HepG2 (cell line): ENCODE data around the gene STUB1. TPM values are rescaled to one million over a fixed set of nuclear protein-coding genes. Genes with fewer than 3 reads are reported as not detected.

Experiments used
- ATAC-seq: fragments of 200-7000 bp; cut with Tn5 transposase; 3 replicates; pipeline ENCODE4 v1.9.1; 2020; ENCODE audit warnings: mild to moderate bottlenecking, moderate library complexity
- BruUV-seq: library from RNA; stranded (reverse); fragments of 400-500 nt; replicated peaks from 2 replicates; lab custom pipeline; 2021; lab: Mats Ljungman, UMichigan
- CTCF ChIA-PET: fragments of 300-600 bp; formaldehyde crosslinking; extraction: SDS; loops from one replicate; lab custom pipeline; 2021; ENCODE audit warnings: low total read pairs, inconsistent platforms, low intra/inter-chr PET ratio; lab: Yijun Ruan, JAX
- POLR2A ChIA-PET: fragments of 350-600 bp; sonication (Branson Sonifier 250); formaldehyde crosslinking; loops from one replicate; lab custom pipeline; 2020; ENCODE audit warnings: antibody characterized with exemption, inconsistent platforms; lab: Yijun Ruan, JAX
- DNase-seq: peaks from one replicate; pipeline ENCODE4 v3.0.0-alpha.2; 2015; ENCODE audit warnings: low spot score
- FAIRE-seq: peaks from 3 replicates; lab custom pipeline; 2011; peaks lifted over from hg19 to GRCh38; lab: Jason Lieb, UNC
- H2AFZ ChIP-seq: one replicate; pipeline ENCODE4 v1.6.1; 2011; ENCODE audit warnings: low read length, inconsistent platforms
- H3K27ac ChIP-seq: fragments of 300-600 bp; 3 replicates; pipeline ENCODE4 v1.8.0; 2011; ENCODE audit warnings: mixed run types, mild to moderate bottlenecking, mixed read lengths, low read length, inconsistent platforms; ENCODE audit not compliant: insufficient read depth; ENCODE audit errors: extremely low read length
- H3K27me3 ChIP-seq, 2 experiments: fragments of 200-600 bp in 1 of 2; 2 replicates in 1 of 2; 3 replicates in 1 of 2; pipeline versions ENCODE4 v1.6.0 to v1.8.0; 2011; ENCODE audit warnings: low read length in 2 of 2, mild to moderate bottlenecking in 2 of 2, moderate library complexity in 2 of 2, inconsistent platforms in 1 of 2; ENCODE audit not compliant: insufficient read depth in 2 of 2, control insufficient read depth in 1 of 2
- H3K36me3 ChIP-seq, 2 experiments: fragments of 200-600 bp in 1 of 2; replicated peaks in 1 of 2; 2 replicates in 1 of 2; 3 replicates in 1 of 2; pipeline versions ENCODE4 v1.5.1 to v1.8.0; 2011; ENCODE audit warnings: low read length in 2 of 2, inconsistent platforms in 1 of 2; ENCODE audit not compliant: insufficient read depth in 2 of 2, control insufficient read depth in 1 of 2
- H3K4me1 ChIP-seq: 2 replicates; pipeline ENCODE4 v1.5.1; 2012; ENCODE audit warnings: low read length, inconsistent platforms; ENCODE audit not compliant: insufficient read depth
- H3K4me2 ChIP-seq: 2 replicates; pipeline ENCODE4 v1.6.0; 2011; ENCODE audit warnings: low read depth, low read length, inconsistent platforms
- H3K4me3 ChIP-seq, 3 experiments: fragments of 200-600 bp in 1 of 3; sonication (generic), shearing (Covaris generic) in 1 of 3; replicated peaks in 1 of 3; 2 replicates each; pipeline ENCODE4 v1.5.1; 2011 to 2016; ENCODE audit warnings: low read length in 3 of 3, inconsistent platforms in 2 of 3, low read depth in 2 of 3, mild to moderate bottlenecking in 2 of 3, control low read depth in 1 of 3, mixed read lengths in 1 of 3; ENCODE audit not compliant: insufficient read depth in 1 of 3
- H3K79me2 ChIP-seq: one replicate; pipeline ENCODE4 v1.6.1; 2011; ENCODE audit warnings: low read length, inconsistent platforms; ENCODE audit not compliant: insufficient read depth
- H3K9ac ChIP-seq: 2 replicates; pipeline ENCODE4 v1.6.0; 2011; ENCODE audit warnings: mild to moderate bottlenecking, low read depth, low read length, inconsistent platforms; ENCODE audit not compliant: insufficient read depth
- H3K9me3 ChIP-seq: 2 replicates; pipeline ENCODE4 v1.5.1; 2012; ENCODE audit warnings: mild to moderate bottlenecking, low read length
- H4K20me1 ChIP-seq: 2 replicates; pipeline ENCODE4 v1.6.0; 2011; ENCODE audit warnings: inconsistent platforms, mild to moderate bottlenecking, low read length, moderate library complexity; ENCODE audit not compliant: insufficient read depth
- AKAP8 ChIP-seq: sonication (generic); formaldehyde crosslinking; IDR thresholded peaks from 2 replicates; pipeline ENCODE4 v1.5.1; 2020; ENCODE audit warnings: mild to moderate bottlenecking, missing genetic modification reagents
- ELF4 ChIP-seq: sonication (generic); formaldehyde crosslinking; IDR thresholded peaks from 2 replicates; pipeline ENCODE4 v1.5.0; 2020; ENCODE audit warnings: missing genetic modification reagents, mild to moderate bottlenecking, moderate library complexity, borderline replicate concordance
- MED13 ChIP-seq: sonication (generic); formaldehyde crosslinking; IDR thresholded peaks from 2 replicates; pipeline ENCODE4 v1.5.0; 2020; ENCODE audit warnings: missing genetic modification reagents
- PHF8 ChIP-seq: sonication (generic); formaldehyde crosslinking; IDR thresholded peaks from 2 replicates; pipeline ENCODE4 v1.5.0; 2020; ENCODE audit warnings: missing genetic modification reagents
- U2AF1 ChIP-seq: fragments of 200-400 bp; formaldehyde crosslinking; optimal IDR thresholded peaks from 2 replicates; pipeline ENCODE3; 2017; ENCODE audit warnings: mild to moderate bottlenecking, low read depth, low read length
- ZBTB7B ChIP-seq: sonication (generic); formaldehyde crosslinking; IDR thresholded peaks from 2 replicates; pipeline ENCODE4 v1.4.0; 2020; ENCODE audit warnings: missing genetic modification reagents
- ZNF205 ChIP-seq: IDR thresholded peaks from 2 replicates; pipeline ENCODE4 v1.6.1; 2018; ENCODE audit warnings: missing biosample characterization, missing genetic modification reagents
- ZNF24 ChIP-seq: fragments of 450-650 bp; IDR thresholded peaks from 2 replicates; pipeline ENCODE4 v1.6.1; 2017; ENCODE audit warnings: antibody characterized with exemption, mild to moderate bottlenecking
- ZSCAN25 ChIP-seq: sonication (generic); formaldehyde crosslinking; IDR thresholded peaks from 2 replicates; pipeline ENCODE4 v1.8.0; 2022; ENCODE audit warnings: mild to moderate bottlenecking, missing genetic modification reagents
- WGBS: methylation state at CpG from one replicate; pipeline ENCODE4 v1.1.6; 2017; ENCODE audit warnings: low lambda C conversion rate; 5-methylcytosine and 5-hydroxymethylcytosine counted together
- in situ Hi-C: cut with HindIII; loops from 2 replicates; pipeline ENCODE4 v1.10.0; 2017; ENCODE audit warnings: low pct_unique_long_range_greater_than_20kb; ENCODE audit not compliant: extremely low pct_ligation_motif_present
- intact Hi-C: fragments of 100-400 bp; cut with micrococcal nuclease; formaldehyde crosslinking; loops from one replicate; pipeline ENCODE4 v1.10.0; 2022; ENCODE audit not compliant: unreplicated experiment
- polyA plus RNA-seq, 8 experiments: library from polyadenylated mRNA; depleted of rRNA in 3 of 8; stranded (reverse) in 7 of 8; unstranded in 1 of 8; fragments of >200 nt; fragmentation: Illumina TruSeq in 4 of 8; extraction: Trizol in 4 of 8; gene quantifications; 2 replicates each; pipeline versions ENCODE4 v1.2.1 to v1.2.3, GENCODE V29; 2011 to 2016; ENCODE audit warnings: low read depth in 4 of 8, missing spikeins in 1 of 8, mixed read lengths in 1 of 8; ENCODE audit not compliant: insufficient read depth in 1 of 8
- total RNA-seq, 5 experiments: library from RNA; depleted of rRNA; stranded (reverse); fragments of >200 nt; fragmentation: Illumina TruSeq; extraction: Trizol; gene quantifications; 2 replicates each; pipeline ENCODE4 v1.2.3, GENCODE V29; 2016; ENCODE audit warnings: low read depth in 1 of 5
- TF ChIP-seq, protein P1 (sequence below): sonication (generic); formaldehyde crosslinking; IDR thresholded peaks from 2 replicates; pipeline ENCODE4 v1.9.0; 2021; ENCODE audit warnings: missing genetic modification reagents, borderline replicate concordance
- TF ChIP-seq, protein P2 (sequence below): sonication (generic); formaldehyde crosslinking; IDR thresholded peaks from 2 replicates; pipeline ENCODE4 v1.4.0; 2020; ENCODE audit warnings: missing genetic modification reagents, borderline replicate concordance
- TF ChIP-seq, protein P3 (sequence below): sonication (generic); formaldehyde crosslinking; IDR thresholded peaks from 2 replicates; pipeline ENCODE4 v1.4.0; 2020; ENCODE audit warnings: missing genetic modification reagents, mild to moderate bottlenecking, borderline replicate concordance

The STUB1 gene
- total and polyA plus RNA-seq, 2 of the 13 experiments (the other 11 are each of a cell fraction or from before 2014, with no cell fraction given): 52.9 to 78.2 TPM

DNA sequence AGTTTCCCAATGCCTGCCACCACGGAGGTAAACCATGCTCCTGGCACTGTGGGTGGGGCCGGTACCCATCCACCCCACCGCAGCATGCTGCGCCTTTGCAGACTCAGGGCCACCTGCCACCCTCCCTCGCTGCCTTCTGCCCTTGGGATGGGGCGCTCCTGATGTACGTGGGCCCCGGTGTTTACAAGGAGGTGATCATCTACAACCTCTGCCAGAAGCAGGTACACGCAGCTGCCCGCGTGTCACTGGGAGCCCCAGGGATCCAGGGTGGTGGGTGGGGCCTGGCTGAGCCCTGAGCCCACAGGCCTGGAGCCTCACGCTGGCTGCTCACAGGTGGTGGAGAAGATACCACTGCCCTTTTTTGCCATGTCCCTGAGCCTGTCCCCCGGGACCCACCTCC lies 13.6 kb upstream of the STUB1 start:
- H3K36me3 ChIP-seq: peaks cover 10 to 23% of the 10 kb centered on the region in 2 experiments; a peak in 3 of 5 replicates
- no TSS peak for BruUV-seq
- no peaks in the 10 kb centered on the region for H4K20me1 ChIP-seq
- CTCF ChIA-PET: no interaction called here
- FAIRE-seq: no peak
- peaks cover 18% of the 10 kb centered on the region for H3K4me1 ChIP-seq
- POLR2A ChIA-PET: no interaction called here
- intact Hi-C loops (no loop called here), in situ Hi-C loops (no loop called here)
- H3K9ac ChIP-seq: no peak overlapping the region
- no peak for ATAC-seq
- H3K4me2 ChIP-seq: no peak overlapping the region
- H3K9me3 ChIP-seq: no peaks in the 10 kb centered on the region
- H3K27me3 ChIP-seq: no peaks in the 10 kb centered on the region
- no peak overlapping the region for H2AFZ ChIP-seq
- no peak overlapping the region for H3K4me3 ChIP-seq
- H3K27ac ChIP-seq: no peak overlapping the region
- no peak for DNase-seq
- H3K79me2 ChIP-seq: peaks cover 17% of the 10 kb centered on the region
- 95% methylated on average over 4 of the region's 13 CpGs for WGBS
- TF ChIP-seq U2AF1: no peak
- TF ChIP-seq, protein P1, sequence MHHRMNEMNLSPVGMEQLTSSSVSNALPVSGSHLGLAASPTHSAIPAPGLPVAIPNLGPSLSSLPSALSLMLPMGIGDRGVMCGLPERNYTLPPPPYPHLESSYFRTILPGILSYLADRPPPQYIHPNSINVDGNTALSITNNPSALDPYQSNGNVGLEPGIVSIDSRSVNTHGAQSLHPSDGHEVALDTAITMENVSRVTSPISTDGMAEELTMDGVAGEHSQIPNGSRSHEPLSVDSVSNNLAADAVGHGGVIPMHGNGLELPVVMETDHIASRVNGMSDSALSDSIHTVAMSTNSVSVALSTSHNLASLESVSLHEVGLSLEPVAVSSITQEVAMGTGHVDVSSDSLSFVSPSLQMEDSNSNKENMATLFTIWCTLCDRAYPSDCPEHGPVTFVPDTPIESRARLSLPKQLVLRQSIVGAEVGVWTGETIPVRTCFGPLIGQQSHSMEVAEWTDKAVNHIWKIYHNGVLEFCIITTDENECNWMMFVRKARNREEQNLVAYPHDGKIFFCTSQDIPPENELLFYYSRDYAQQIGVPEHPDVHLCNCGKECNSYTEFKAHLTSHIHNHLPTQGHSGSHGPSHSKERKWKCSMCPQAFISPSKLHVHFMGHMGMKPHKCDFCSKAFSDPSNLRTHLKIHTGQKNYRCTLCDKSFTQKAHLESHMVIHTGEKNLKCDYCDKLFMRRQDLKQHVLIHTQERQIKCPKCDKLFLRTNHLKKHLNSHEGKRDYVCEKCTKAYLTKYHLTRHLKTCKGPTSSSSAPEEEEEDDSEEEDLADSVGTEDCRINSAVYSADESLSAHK (CRISPR knock-in tag): no peak
- no peak for TF ChIP-seq ZSCAN25 (CRISPR knock-in tag)
- no peak for TF ChIP-seq PHF8 (CRISPR knock-in tag)
- TF ChIP-seq, protein P2, sequence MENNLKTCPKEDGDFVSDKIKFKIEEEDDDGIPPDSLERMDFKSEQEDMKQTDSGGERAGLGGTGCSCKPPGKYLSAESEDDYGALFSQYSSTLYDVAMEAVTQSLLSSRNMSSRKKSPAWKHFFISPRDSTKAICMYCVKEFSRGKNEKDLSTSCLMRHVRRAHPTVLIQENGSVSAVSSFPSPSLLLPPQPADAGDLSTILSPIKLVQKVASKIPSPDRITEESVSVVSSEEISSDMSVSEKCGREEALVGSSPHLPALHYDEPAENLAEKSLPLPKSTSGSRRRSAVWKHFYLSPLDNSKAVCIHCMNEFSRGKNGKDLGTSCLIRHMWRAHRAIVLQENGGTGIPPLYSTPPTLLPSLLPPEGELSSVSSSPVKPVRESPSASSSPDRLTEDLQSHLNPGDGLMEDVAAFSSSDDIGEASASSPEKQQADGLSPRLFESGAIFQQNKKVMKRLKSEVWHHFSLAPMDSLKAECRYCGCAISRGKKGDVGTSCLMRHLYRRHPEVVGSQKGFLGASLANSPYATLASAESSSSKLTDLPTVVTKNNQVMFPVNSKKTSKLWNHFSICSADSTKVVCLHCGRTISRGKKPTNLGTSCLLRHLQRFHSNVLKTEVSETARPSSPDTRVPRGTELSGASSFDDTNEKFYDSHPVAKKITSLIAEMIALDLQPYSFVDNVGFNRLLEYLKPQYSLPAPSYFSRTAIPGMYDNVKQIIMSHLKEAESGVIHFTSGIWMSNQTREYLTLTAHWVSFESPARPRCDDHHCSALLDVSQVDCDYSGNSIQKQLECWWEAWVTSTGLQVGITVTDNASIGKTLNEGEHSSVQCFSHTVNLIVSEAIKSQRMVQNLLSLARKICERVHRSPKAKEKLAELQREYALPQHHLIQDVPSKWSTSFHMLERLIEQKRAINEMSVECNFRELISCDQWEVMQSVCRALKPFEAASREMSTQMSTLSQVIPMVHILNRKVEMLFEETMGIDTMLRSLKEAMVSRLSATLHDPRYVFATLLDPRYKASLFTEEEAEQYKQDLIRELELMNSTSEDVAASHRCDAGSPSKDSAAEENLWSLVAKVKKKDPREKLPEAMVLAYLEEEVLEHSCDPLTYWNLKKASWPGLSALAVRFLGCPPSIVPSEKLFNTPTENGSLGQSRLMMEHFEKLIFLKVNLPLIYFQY (CRISPR knock-in tag): no peak
- no peak for TF ChIP-seq ZBTB7B (CRISPR knock-in tag)
- TF ChIP-seq MED13: no peak
- TF ChIP-seq, protein P3, sequence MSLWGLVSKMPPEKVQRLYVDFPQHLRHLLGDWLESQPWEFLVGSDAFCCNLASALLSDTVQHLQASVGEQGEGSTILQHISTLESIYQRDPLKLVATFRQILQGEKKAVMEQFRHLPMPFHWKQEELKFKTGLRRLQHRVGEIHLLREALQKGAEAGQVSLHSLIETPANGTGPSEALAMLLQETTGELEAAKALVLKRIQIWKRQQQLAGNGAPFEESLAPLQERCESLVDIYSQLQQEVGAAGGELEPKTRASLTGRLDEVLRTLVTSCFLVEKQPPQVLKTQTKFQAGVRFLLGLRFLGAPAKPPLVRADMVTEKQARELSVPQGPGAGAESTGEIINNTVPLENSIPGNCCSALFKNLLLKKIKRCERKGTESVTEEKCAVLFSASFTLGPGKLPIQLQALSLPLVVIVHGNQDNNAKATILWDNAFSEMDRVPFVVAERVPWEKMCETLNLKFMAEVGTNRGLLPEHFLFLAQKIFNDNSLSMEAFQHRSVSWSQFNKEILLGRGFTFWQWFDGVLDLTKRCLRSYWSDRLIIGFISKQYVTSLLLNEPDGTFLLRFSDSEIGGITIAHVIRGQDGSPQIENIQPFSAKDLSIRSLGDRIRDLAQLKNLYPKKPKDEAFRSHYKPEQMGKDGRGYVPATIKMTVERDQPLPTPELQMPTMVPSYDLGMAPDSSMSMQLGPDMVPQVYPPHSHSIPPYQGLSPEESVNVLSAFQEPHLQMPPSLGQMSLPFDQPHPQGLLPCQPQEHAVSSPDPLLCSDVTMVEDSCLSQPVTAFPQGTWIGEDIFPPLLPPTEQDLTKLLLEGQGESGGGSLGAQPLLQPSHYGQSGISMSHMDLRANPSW (CRISPR knock-in tag): no peak
- TF ChIP-seq AKAP8 (CRISPR knock-in tag): no peak
- TF ChIP-seq ELF4 (CRISPR knock-in tag): no peak
- no peak for TF ChIP-seq ZNF24
- no peak for TF ChIP-seq ZNF205 (CRISPR knock-in tag)
